NCI-H128 (cell line): ENCODE measurements around the gene TEX26.
"Not testable (repeated sequence)": the region's sequence is repeated elsewhere in the genome, so short reads cannot be mapped to it uniquely, and the experiment has no call there.

Source experiments
- DNase-seq: peaks from one replicate; lab custom pipeline; 2025; ENCODE audit not compliant: unreplicated experiment; lab: John Stamatoyannopoulos, UW

The TEX26 gene

DNA sequence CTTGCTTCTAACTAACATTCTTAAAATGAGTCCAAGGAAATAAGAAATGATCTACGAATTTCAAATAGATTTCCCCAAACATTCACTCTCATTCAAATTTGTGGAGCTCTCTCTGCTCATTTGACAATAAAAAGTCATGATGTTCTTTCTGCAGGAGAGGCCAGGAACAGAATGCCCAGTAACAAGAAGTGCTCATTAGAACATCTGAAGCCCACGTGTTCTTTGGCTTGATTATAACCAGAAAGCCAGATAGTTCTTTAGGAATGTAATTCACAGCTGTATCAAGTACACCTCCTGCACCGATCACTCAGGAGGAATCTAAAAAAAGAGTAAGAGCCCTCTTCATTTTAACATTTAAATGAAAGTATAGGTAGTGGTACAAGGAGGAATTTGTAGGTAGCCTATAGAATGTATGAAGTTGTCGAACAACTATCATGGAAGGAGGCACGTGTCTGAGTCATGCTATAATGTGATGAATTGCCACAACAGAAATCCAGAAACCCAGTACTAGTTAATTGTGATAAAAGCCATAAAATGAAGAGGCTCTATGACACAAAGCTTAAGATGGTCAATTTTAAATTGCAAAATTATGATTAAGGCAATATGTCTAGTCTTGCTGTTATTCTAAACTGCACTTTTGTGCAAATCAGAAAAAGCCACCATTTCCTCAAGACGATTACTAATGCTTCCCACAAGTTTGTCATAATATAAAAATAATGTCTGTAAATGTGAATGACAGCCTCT, 13.6 kb upstream of the TEX26 start:
- no peak for DNase-seq

DNA sequence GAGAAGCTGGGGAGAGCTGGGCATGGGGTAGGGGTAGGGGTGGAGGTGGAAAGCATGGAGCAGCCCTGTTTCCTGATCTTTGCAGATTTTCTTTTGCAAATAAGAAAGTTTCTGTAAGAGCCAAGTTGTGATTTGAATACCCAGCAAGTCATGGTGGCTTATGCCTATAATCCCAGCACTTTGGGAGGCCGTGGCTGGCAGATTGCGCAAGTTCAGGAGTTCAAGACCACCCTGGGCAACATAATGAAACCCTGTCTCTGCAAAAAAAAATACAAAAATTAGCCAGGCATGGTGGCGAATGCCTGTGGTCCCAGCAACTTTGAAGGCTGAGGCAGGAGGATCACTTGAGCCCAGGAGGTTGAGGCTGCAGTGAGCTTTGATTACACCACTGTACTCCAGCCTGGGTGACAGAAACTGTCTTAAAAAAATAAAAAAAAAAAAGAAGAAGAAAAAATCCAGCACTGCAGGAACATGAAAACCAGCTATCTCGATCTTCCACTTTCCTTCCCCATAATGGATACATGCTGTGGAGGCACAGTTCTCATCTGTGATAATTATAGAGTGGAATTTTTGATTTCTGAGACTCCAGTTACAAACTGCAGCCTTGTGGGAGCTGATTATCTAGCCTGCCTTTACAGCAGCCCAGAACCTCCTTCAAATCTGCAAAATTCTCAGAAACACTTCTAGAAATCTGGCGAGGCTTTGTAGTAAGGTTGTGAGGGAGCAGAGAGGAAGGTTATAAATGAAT, 12.1 kb upstream of the TEX26 start:
- DNase-seq: no peak

DNA sequence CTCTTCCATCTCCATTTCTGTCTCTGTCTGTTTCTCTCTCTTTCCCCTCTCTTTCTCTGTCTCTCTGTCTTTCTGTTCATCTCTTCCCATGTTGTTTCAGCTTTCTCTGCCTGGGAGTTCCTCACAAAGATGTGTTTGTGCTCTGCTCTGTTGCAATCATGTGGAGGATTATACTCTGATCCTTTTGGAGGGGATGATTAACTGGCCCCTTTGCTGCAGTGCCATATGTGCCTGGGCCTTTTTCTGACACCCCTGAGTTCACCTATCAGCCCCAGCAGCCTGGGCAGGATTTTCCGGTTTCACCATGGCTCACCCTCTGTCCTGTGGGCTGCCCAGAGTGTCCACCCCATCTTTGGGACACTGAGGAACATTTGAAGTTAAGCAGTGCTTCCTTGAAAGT, 9.0 kb upstream of the TEX26 start:
- DNase-seq: no peak

GRCh38 chr13:30924721-30925120, 7.7 kb upstream of the TEX26 start:
- no peak for DNase-seq

DNA sequence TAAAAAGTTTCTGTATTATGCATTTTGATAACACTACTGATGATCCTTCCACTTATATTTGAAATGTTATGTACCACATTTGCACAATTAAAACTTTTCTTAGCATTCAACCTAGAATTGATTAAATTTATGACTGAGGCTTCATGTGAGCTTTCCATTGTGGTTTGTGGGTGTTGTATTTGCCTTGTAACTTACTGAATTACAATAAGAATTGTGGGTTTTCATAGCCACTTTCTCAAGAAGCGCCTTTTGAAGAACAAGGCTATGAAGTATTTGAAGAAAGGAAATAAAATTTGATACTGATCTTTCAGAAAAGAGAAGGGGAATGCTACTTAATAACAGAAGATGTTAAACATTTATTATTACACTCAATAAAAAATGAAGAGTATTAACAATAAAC, 7.0 kb upstream of the TEX26 start:
- no peak for DNase-seq

GRCh38 chr13:30926781-30927180, 5.7 kb upstream of the TEX26 start:
- DNase-seq: no peak

DNA sequence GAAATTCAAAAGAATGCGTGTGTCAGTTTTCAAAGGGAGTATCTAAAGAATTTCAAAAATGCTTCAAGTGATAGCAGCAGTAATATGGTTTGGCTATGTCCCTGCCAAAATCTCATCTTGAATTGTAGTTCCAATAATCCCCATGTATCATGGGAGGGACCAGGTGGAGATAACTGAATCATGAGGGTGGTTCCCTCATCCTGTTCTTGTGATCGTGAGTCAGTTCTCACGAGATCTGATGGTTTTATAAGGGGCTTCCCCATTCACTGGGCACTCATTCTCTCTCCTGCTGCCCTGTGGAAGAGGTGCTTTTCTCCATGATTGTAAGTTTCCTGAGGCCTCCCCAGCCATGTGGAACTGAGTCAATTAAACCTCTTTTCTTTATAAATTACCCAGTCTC, 5.3 kb upstream of the TEX26 start:
- not testable (repeated sequence) for DNase-seq

GRCh38 chr13:30927595-30927994, 4.9 kb upstream of the TEX26 start:
- no peak for DNase-seq

GRCh38 chr13:30928978-30929377, 3.5 kb upstream of the TEX26 start:
- no peak for DNase-seq

DNA sequence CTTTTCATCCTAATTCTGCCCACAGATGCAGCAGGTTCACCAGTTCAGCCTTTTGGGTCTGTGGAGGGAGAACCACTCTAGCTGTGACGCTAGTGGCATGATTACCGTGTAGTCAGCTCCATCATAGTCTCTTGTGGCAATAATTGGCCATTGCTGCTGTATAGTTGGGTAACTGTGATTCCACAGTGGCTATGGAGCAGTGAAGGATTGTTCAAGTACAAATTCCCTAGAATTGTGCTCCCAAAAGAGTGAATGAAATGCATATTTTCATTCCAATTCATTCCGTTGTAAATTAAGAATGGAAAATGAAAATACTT, 856 bp downstream of the TEX26 start:
- DNase-seq: no peak

- no peak for DNase-seq
Observed at GRCh38 chr13:30934381-30934780, 1.9 kb downstream of the TEX26 start.

- DNase-seq: no peak
Observed at GRCh38 chr13:30934803-30935202, 2.3 kb downstream of the TEX26 start.

GRCh38 chr13:30936971-30937370, 4.5 kb downstream of the TEX26 start:
- DNase-seq: no peak

DNA sequence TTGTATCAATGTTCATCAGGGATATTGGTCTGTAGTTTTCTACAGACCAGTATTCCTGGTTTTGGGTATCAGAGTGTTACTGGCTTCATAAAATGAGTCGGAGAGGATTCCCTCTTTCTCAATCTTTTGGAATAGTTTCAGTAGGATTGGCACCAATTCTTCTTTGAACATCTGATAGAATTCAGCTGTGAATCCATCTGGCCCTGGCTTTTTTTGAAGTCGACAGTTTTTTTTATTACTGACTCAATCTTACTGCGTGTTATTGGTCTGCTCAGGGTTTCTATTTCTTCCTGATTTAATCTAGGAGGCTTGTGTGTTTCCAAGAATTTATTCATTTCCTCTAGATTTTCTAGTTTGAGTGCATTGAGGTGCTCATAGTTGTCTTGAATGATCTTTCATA, 11.4 kb downstream of the TEX26 start:
- DNase-seq: no peak

- DNase-seq: no peak
Observed at GRCh38 chr13:30957258-30957943, 24.9 kb downstream of the TEX26 start.

DNA sequence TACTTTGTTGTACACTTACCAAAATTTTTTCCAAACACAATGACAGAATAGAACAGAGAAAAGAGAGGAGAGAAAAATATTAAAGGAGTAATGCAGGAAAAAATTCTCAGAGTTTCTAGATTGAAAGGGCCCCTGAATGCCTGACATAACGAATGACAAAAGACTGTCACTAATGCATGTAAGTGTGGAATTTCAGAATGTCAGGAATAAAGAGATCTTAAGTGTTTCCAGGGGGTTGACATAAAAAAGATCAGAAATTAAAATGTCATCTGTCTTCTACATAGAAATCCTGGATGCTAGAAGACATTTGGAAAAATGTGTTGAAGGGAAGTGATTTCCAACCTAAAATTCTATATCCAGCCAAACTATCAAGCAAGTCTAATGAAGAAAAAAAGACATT, 27.2 kb downstream of the TEX26 start:
- DNase-seq: no peak

DNA sequence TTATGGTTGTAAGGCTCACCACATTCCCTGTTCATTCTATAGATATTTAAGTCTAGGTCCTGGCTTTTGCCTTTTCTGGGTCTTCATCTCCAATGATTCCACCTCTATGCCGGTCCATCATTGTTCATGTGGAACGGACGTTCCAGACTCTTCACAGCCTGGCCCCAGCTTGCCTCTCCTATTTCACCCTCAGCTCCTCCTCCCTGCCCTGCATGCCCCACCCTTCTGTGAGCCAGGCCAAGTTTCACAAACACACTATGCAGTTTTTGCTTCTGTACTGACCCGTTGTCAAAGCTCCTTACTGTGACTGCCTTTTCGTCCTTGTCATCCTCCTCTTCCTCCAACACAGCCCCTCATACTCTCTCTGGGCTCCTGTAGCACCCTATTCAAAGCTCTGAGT, 31.3 kb downstream of the TEX26 start:
- no peak for DNase-seq

GRCh38 chr13:30965380-30965779, 32.9 kb downstream of the TEX26 start:
- DNase-seq: no peak

- DNase-seq: no peak
Observed at GRCh38 chr13:30966101-30966500, 33.6 kb downstream of the TEX26 start.

DNA sequence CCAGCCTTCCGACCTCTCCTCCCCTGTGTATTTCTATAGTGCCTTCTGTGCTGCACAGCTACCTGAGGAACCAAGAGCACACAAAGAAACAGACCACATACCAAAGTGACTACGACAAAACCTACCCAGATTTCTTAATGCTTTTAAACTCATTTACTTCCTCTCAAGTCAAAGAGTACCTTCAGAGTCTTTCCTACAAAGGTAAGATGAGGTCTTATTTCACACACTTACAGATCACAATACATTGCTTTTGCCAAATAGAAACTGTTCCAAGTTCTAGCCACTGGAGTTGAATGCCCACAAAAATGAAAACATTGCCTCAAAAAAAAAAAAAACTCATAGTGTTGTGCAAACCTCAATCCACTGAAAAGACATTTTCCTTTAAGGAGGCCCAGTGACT, 36.4 kb downstream of the TEX26 start:
- no peak for DNase-seq

DNA sequence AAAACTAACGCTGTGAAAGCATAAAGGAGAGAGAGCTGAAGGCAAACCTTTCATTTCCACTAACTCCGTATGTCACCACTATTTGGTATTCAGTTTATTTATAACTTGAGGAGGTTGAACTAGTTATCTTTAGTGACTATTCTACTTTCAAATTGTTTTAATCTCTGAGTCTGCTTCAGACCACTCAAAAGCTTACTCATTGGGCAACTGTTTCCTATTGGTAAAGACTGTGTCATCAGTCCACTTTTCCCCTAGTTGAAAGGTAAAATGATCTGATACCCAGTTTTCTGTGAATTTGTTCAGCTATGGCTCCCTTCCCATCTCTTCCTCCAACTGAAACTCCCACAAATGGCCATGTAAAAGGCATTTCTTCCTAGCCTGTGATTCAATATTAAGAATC, 39.1 kb downstream of the TEX26 start:
- DNase-seq: no peak

GRCh38 chr13:30972888-30973377, 40.5 kb downstream of the TEX26 start:
- DNase-seq: no peak
